ENCODE results near the gene AHNAK. TPM values are rescaled to one million over a fixed set of nuclear protein-coding genes. Genes with fewer than 3 reads are reported as not detected.

The AHNAK gene
- polyA plus RNA-seq, 1 experiment: 145 TPM

DNA sequence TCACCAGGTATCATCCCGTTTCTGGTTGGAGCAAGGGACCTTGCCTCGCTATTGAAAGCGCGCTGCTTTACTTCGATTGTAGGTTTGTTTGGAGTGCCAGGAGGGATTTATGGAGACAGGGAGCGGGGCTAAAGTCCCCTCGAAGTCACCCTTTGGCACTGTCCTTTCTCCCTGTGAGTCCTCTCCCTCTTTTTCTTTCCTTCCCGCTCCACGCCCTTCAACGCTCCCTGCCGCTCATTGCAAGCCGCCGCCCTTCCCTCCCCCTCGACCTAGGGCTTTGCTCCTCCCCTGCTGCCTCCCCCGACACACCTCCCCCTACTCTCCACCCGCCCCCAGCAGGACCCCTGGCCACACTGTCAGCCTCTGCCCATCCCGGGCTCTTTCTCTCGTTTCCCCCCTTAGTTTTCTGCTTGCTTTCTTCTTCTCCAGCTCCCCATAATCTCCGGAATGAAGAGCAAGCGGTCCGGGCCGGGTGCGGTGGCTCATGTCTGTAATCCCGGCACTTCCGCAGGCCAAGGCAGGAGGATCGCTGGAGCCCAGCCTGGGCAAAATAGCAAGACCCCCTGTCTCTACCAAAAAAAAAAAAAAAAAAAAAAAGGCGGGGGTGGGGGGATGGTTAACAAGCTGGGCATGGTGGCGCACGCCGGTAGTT, 41.0 kb downstream of the AHNAK start:
- ChIA-PET CTCF (interaction anchor here (1.1 to 2.6 kb wide), 3 partner anchors 13 to 81 kb away, joined by 3 to 8 read pairs (median 5); no protein-coding TSS in a partner anchor), POLR2A (interaction anchor here (0.6 to 0.7 kb wide), 3 partner anchors 40 to 128 kb away, joined by 3 to 16 read pairs (median 12); no protein-coding TSS in a partner anchor)
- TF ChIP-seq, protein P1, sequence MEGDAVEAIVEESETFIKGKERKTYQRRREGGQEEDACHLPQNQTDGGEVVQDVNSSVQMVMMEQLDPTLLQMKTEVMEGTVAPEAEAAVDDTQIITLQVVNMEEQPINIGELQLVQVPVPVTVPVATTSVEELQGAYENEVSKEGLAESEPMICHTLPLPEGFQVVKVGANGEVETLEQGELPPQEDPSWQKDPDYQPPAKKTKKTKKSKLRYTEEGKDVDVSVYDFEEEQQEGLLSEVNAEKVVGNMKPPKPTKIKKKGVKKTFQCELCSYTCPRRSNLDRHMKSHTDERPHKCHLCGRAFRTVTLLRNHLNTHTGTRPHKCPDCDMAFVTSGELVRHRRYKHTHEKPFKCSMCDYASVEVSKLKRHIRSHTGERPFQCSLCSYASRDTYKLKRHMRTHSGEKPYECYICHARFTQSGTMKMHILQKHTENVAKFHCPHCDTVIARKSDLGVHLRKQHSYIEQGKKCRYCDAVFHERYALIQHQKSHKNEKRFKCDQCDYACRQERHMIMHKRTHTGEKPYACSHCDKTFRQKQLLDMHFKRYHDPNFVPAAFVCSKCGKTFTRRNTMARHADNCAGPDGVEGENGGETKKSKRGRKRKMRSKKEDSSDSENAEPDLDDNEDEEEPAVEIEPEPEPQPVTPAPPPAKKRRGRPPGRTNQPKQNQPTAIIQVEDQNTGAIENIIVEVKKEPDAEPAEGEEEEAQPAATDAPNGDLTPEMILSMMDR (IDR thresholded peaks at IDR 0.05; ENCODE audit: insufficient read depth, low read depth, low read length): no peak
- no peak for DNase-seq (ENCODE audit: low read depth)
- Histone ChIP-seq H3K36me3 (ENCODE audit: control insufficient read depth, insufficient read depth, low read length) (no peaks in the 10 kb centered on the region), H3K27me3 (ENCODE audit: control insufficient read depth, insufficient read depth, low read length) (no peaks in the 10 kb centered on the region), H3K4me3 (ENCODE audit: low read depth, low read length) (no peak overlapping the region)

DNA sequence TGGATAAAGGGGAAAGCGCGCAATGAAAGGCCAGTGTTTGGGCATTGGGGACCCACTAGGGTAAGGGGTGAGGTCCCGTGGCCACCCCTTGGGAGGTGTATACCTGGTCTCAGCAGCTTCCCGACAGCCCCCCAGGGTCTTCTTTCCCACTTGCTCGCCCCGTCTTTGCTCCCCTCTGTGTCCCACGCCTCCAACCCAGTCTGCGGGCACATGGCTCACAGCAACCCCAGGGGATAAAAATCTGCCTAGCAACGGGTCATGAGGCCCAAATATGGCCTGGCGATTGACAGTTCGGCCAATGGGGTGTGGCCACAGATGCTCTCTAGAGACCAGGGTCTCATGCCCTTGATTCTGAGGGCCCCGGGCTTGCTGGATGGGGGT, 41.6 kb downstream of the AHNAK start:
- Histone ChIP-seq H3K27me3 (ENCODE audit: control insufficient read depth, insufficient read depth, low read length) (no peaks in the 10 kb centered on the region), H3K4me3 (ENCODE audit: low read depth, low read length) (no peak overlapping the region), H3K36me3 (ENCODE audit: control insufficient read depth, insufficient read depth, low read length) (no peaks in the 10 kb centered on the region)
- ChIA-PET POLR2A (interaction anchor here (0.7 kb wide), 1 partner anchor 41 kb away, joined by 12 read pairs; no protein-coding TSS in a partner anchor), CTCF (interaction anchor here (2.2 to 2.6 kb wide), 2 partner anchors 38 to 80 kb away, joined by 5 to 8 read pairs; no protein-coding TSS in a partner anchor)
- TF ChIP-seq, protein P1 (IDR thresholded peaks at IDR 0.05; ENCODE audit: insufficient read depth, low read depth, low read length): no peak
- DNase-seq (ENCODE audit: low read depth): no peak

DNA sequence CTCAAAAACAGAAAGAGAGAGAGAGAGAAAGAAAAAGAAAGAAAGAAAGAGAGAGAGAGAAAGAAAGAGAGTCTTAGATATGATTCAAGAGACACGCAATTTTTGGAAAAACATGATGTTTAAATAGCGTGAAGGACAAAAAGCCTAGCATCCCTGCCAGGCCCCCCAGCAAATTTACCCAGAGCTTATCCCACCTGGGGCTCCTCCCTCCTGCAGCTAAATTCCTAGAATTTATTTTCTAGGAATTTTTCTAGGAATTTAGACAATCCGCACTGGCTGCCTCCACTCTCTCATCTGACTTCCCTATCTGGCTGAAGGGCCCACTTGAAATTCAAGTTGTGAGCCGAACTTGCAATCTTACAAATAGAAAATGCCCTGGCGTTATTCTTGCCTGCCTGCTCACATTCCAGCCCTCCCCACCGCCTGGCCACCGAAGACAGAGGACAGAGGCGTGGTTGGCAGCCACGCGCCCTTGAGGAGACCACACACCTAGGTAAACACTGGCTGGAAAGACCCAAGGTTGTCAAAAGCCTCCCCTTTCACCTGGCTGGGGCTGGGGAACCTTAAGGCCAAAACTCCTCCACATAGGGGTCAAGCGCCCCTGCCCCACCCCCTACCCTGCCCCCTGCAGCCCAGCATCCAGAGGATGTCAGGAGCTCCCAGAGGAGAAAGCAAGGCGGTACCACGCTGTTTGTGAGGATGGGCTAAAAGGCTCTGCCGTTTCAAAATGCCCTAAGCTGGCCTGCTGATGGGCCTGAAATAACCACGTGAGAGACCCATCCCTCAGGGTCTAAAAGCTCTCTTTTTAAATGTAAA, 42.2 kb downstream of the AHNAK start:
- no peaks in the 10 kb centered on the region for H3K36me3 ChIP-seq (ENCODE audit: control insufficient read depth, insufficient read depth, low read length)
- no peaks in the 10 kb centered on the region for H3K27me3 ChIP-seq (ENCODE audit: control insufficient read depth, insufficient read depth, low read length)
- ChIA-PET POLR2A (no interaction called here), CTCF (no interaction called here)
- TF ChIP-seq, protein P1 (IDR thresholded peaks at IDR 0.05; ENCODE audit: insufficient read depth, low read depth, low read length): no peak
- DNase-seq (ENCODE audit: low read depth): no peak
- H3K4me3 ChIP-seq (ENCODE audit: low read depth, low read length): no peak overlapping the region

DNA sequence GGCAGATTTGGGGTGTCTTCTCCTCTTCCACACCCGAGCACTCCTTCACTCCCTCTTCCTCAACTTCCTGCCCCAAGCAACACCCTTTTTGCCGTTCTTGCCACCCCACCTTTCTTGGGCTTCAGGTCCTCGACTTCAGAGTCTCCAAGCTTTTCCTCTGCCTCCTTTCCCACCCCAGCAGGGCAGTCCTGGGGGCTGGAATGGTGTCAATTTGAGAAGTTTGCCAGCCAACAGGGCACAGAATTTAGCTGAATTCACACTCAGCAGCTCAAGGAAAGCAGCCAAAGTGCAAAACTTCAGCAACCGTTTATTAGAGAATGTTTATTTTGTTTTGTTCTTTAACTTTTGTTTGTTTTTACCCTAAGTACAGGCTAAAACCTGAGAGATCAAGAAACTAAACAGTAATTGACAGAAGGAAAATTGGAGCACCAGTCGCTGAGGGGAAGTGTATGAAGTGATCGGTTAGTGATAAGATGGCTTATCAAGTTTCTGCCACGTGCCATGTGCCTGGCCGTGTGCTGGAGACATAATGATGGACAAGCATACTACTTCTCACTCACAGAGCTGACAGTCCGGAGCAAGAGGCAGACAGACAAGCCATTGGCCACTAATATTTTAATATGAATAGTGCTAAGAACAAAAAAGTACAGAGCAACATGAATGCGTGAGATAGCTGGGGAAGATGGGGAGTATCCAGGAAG, 44.4 kb downstream of the AHNAK start:
- Histone ChIP-seq H3K27me3 (ENCODE audit: control insufficient read depth, insufficient read depth, low read length) (no peaks in the 10 kb centered on the region), H3K36me3 (ENCODE audit: control insufficient read depth, insufficient read depth, low read length) (no peaks in the 10 kb centered on the region), H3K4me3 (ENCODE audit: low read depth, low read length) (no peak overlapping the region)
- TF ChIP-seq, protein P1 (IDR thresholded peaks at IDR 0.05; ENCODE audit: insufficient read depth, low read depth, low read length): no peak
- ChIA-PET POLR2A (no interaction called here), CTCF (interaction anchor here (1.0 kb wide), 1 partner anchor 78 kb away, joined by 6 read pairs; no protein-coding TSS in a partner anchor)
- no peak for DNase-seq (ENCODE audit: low read depth)
